Transverse colon (tissue), 4 donors: ENCODE data around the gene SLC1A7. TPM values are rescaled to one million over a fixed set of nuclear protein-coding genes. Genes with fewer than 3 reads are reported as not detected.

Experiments used
- DNase-seq: peaks from one replicate; pipeline ENCODE4 v3.0.0-alpha.2; 2019
- H3K27ac ChIP-seq, 4 donors: fragments of 200-600 bp; sonication (generic); 2 replicates each; pipeline ENCODE4 v1.5.1; 2016 to 2018; ENCODE audit warnings: inconsistent platforms in 4 of 4
- H3K27me3 ChIP-seq: fragments of 200-600 bp; sonication (generic); 2 replicates; pipeline ENCODE4 v1.5.1; 2017; ENCODE audit warnings: inconsistent platforms
- H3K36me3 ChIP-seq, 4 donors: fragments of 200-600 bp; sonication (generic); 2 replicates each; pipeline ENCODE4 v1.5.1; 2017 to 2019; ENCODE audit warnings: inconsistent platforms in 4 of 4
- H3K4me1 ChIP-seq, 4 donors: fragments of 200-600 bp; sonication (generic); 2 replicates each; pipeline ENCODE4 v1.5.1; 2017 to 2020; ENCODE audit warnings: inconsistent platforms in 4 of 4
- H3K4me3 ChIP-seq, 4 donors: fragments of 200-600 bp; sonication (generic); 1 replicate in 1 of 4; 2 replicates in 3 of 4; pipeline versions ENCODE4 v1.5.1 to v1.6.1; 2017 to 2019; ENCODE audit warnings: inconsistent platforms in 4 of 4
- H3K9me3 ChIP-seq, 2 donors: fragments of 200-600 bp; sonication (generic); 2 replicates each; pipeline ENCODE4 v1.5.1; 2017 to 2019; ENCODE audit warnings: inconsistent platforms in 2 of 2
- CTCF ChIP-seq, 5 experiments: fragments of 200-600 bp in 3 of 5; fragments of 450-650 bp in 2 of 5; sonication (generic) in 3 of 5; IDR thresholded peaks; 1 replicate in 2 of 5; 2 replicates in 3 of 5; pipeline ENCODE4 v1.5.1; 2016 to 2017; ENCODE audit warnings: antibody characterized with exemption in 5 of 5, inconsistent platforms in 3 of 5, mild to moderate bottlenecking in 2 of 5, moderate library complexity in 1 of 5
- EP300 ChIP-seq: sonication (generic); formaldehyde crosslinking; IDR thresholded peaks from one replicate; pipeline ENCODE4 v1.6.1; 2017; ENCODE audit warnings: antibody characterized with exemption, low read depth
- POLR2A ChIP-seq: fragments of 450-650 bp; IDR thresholded peaks from one replicate; pipeline ENCODE4 v1.6.1; 2016; ENCODE audit warnings: antibody characterized with exemption, mild to moderate bottlenecking, moderate library complexity
- POLR2AphosphoS5 ChIP-seq, 3 donors: sonication (generic); formaldehyde crosslinking; IDR thresholded peaks; one replicate each; pipeline ENCODE4 v1.6.1; 2016; ENCODE audit warnings: antibody characterized with exemption in 3 of 3
- WGBS, 2 donors: methylation state at CpG; one replicate each; pipeline ENCODE4 v1.1.5; 2018; ENCODE audit warnings: low coverage in 1 of 2; 5-methylcytosine and 5-hydroxymethylcytosine counted together
- in situ Hi-C, 4 donors: fragments of 200-750 bp; cut with MboI; loops; one replicate each; pipeline versions ENCODE4 v1.15.0 to v1.15.1; 2017; ENCODE audit warnings: low sequenced_read_pairs in 3 of 4, low pct_ligation_motif_present in 1 of 4, low pct_unique_long_range_greater_than_20kb in 1 of 4
- intact Hi-C: fragments of 100-400 bp; cut with DNase I; formaldehyde crosslinking; loops from one replicate; pipeline ENCODE4 v1.15.1; 2023; ENCODE audit warnings: low total_unique reads
- total RNA-seq, 4 donors: library from RNA; depleted of rRNA; stranded (reverse); fragments of >200 nt; gene quantifications; one replicate each; pipeline ENCODE4 v1.1.0, GENCODE V29; 2016

Gene SLC1A7
- total RNA-seq, 4 donors from 2014 or later = 1.1 to 1.6 (median 1.6) TPM; not detected in 1

DNA sequence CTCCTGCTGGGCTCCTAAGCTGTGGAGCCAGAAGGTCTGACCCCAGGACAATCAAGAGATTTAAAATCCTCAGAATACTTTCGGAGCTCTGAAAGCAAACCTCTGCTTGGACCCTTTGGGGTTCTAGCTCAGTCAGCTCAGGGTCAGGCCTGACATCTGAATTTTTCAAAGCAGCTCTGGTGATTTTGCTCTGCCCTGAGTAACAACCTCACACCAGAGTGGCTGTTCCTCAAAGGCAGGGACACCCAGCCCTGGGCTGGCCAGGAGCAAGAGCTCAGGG, 11.9 kb downstream of the SLC1A7 start:
- Histone ChIP-seq H3K4me3 (no peak overlapping the region), H3K36me3 (no peaks in the 10 kb centered on the region), H3K27me3 (no peaks in the 10 kb centered on the region), H3K4me1 (peaks cover 5 to 18% (median 12%) of the 10 kb centered on the region in 4 donors), H3K27ac (peak overlapping the region; percentile 59 to 88 (median 73)), H3K9me3 (no peaks in the 10 kb centered on the region)
- WGBS, 2 donors = 78% methylated on average over 1 of the region's 1 CpG; no CpG with 5 or more reads in 1 of the 2 donors
- intact Hi-C loops = no loop called here
- no peak for DNase-seq
- in situ Hi-C loops = no loop called here
- TF ChIP-seq POLR2AphosphoS5 (IDR thresholded peaks at IDR 0.05) (no peak), POLR2A (no peak), EP300 (no peak), CTCF (IDR thresholded peaks at IDR 0.05) (no peak)

- Histone ChIP-seq H3K9me3 (no peaks in the 10 kb centered on the region), H3K4me1 (peaks cover 5 to 18% (median 11%) of the 10 kb centered on the region in 4 donors), H3K27ac (peak overlapping the region; percentile 59 to 88 (median 73)), H3K27me3 (no peaks in the 10 kb centered on the region), H3K36me3 (no peaks in the 10 kb centered on the region), H3K4me3 (no peak overlapping the region)
- in situ Hi-C loops (no loop called here), intact Hi-C loops (no loop called here)
- no peak for DNase-seq
- 80 to 85% methylated on average over 1 to 12 of the region's 12 CpGs for WGBS, 2 donors
- TF ChIP-seq EP300 (no peak), POLR2A (no peak), CTCF (IDR thresholded peaks at IDR 0.05) (no peak), POLR2AphosphoS5 (IDR thresholded peaks at IDR 0.05) (no peak)
These were observed 12.4 kb downstream of the SLC1A7 start for GRCh38 chr1:53129891-53130597.

GRCh38 chr1:53128401-53128800, 14.0 kb downstream of the SLC1A7 start:
- no peak overlapping the region for H3K4me3 ChIP-seq
- in situ Hi-C loops = no loop called here
- H3K36me3 ChIP-seq = no peaks in the 10 kb centered on the region
- H3K27ac ChIP-seq = no peak overlapping the region
- no peak for DNase-seq
- intact Hi-C loops = no loop called here
- no peak for TF ChIP-seq POLR2A
- H3K27me3 ChIP-seq = no peaks in the 10 kb centered on the region
- peaks cover 5 to 22% (median 14%) of the 10 kb centered on the region in 4 donors for H3K4me1 ChIP-seq
- no peaks in the 10 kb centered on the region for H3K9me3 ChIP-seq
- 94% methylated on average over 4 of the region's 4 CpGs; no CpG with 5 or more reads in 1 of the 2 donors for WGBS, 2 donors

DNA sequence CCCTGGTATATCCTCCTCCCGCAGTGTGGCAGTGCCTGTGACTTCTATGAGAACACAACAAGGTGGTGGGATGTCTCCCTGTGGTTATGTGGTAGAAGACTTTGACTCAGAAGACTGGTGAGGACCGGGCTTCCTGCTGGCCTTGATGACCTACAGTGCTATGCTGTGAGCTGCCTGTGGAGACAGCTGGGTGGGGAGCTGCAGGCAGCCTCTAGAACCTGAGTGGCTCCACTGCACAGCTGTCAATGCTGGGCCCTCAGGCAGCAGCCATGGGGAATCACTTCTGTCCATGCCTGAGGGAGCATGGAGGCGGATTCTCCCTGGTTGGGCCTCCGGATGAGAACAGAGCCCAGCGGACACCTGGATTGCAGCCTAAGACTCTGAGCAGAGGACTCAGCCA, 14.9 kb downstream of the SLC1A7 start:
- no peak overlapping the region for H3K4me3 ChIP-seq
- 80% methylated on average over 5 of the region's 5 CpGs; no CpG with 5 or more reads in 1 of the 2 donors for WGBS, 2 donors
- DNase-seq = peak; percentile 5
- H3K36me3 ChIP-seq = no peaks in the 10 kb centered on the region
- H3K9me3 ChIP-seq = no peaks in the 10 kb centered on the region
- in situ Hi-C loops = no loop called here
- TF ChIP-seq POLR2AphosphoS5 (IDR thresholded peaks at IDR 0.05) = no peak
- TF ChIP-seq POLR2A = no peak
- no peak for TF ChIP-seq CTCF (IDR thresholded peaks at IDR 0.05)
- no peak for TF ChIP-seq EP300
- intact Hi-C loops = no loop called here
- H3K27me3 ChIP-seq = no peaks in the 10 kb centered on the region
- H3K4me1 ChIP-seq = peaks cover 5 to 26% (median 16%) of the 10 kb centered on the region in 4 donors
- peak overlapping the region in 1 of 4 donors; percentile 43 for H3K27ac ChIP-seq
